Activated CD8-positive, alpha-beta T cell treated with anti-CD3 and anti-CD28 coated beads for 36 hours (primary cell): ENCODE data around the gene COL25A1. TPM values are rescaled to one million over a fixed set of nuclear protein-coding genes. Genes with fewer than 3 reads are reported as not detected.
"Not testable (repeated sequence)": the region's sequence is repeated elsewhere in the genome, so short reads cannot be mapped to it uniquely, and the experiment has no call there.

ENCODE experiments used
- ATAC-seq: fragments of 200-7000 bp; cut with Tn5 transposase; one replicate; pipeline ENCODE4 v1.10.0; 2021; ENCODE audit warnings: mild to moderate bottlenecking, moderate library complexity
- CTCF ChIA-PET: fragments of 350-600 bp; sonication (Branson Sonifier 250); formaldehyde crosslinking; loops from one replicate; lab custom pipeline; 2021; ENCODE audit warnings: antibody characterized with exemption; lab: Charles Lee
- POLR2A ChIA-PET: fragments of 350-600 bp; sonication (Branson Sonifier 250); formaldehyde crosslinking; loops from one replicate; lab custom pipeline; 2021; ENCODE audit warnings: antibody characterized with exemption; lab: Charles Lee
- DNase-seq: peaks from one replicate; pipeline ENCODE4 v3.0.0-alpha.2; 2020
- H3K27ac Mint-ChIP-seq: one replicate; pipeline ENCODE4 v1.8.0; 2021; ENCODE audit warnings: mild to moderate bottlenecking, mixed read lengths
- H3K27me3 Mint-ChIP-seq: one replicate; pipeline ENCODE4 v1.8.0; 2021; ENCODE audit warnings: mixed read lengths
- H3K36me3 Mint-ChIP-seq: one replicate; pipeline ENCODE4 v1.8.0; 2021; ENCODE audit warnings: low read depth, mixed read lengths
- H3K4me1 Mint-ChIP-seq: one replicate; pipeline ENCODE4 v1.8.0; 2021; ENCODE audit warnings: low read depth, mixed read lengths
- H3K4me3 Mint-ChIP-seq: one replicate; pipeline ENCODE4 v1.8.0; 2021; ENCODE audit warnings: mild to moderate bottlenecking, moderate library complexity, mixed read lengths
- H3K9me3 Mint-ChIP-seq: one replicate; pipeline ENCODE4 v1.8.0; 2021; ENCODE audit warnings: mixed read lengths
- CTCF ChIP-seq: fragments of 200-600 bp; IDR thresholded peaks from one replicate; pipeline ENCODE4 v1.8.0; 2022; ENCODE audit warnings: antibody characterized with exemption, mild to moderate bottlenecking
- intact Hi-C: fragments of 100-400 bp; cut with micrococcal nuclease; formaldehyde crosslinking; loops from one replicate; pipeline ENCODE4 v1.10.0; 2022
- total RNA-seq, 2 experiments: library from RNA; stranded (reverse); gene quantifications; one replicate each; pipeline ENCODE4 v1.2.3, GENCODE V29; 2021

COL25A1 gene
- total RNA-seq, 2 experiments from 2014 or later, result not detected

GRCh38 chr4:108881986-108882385, 420.5 kb downstream of the COL25A1 start:
- intact Hi-C loops, result no loop called here
- H3K36me3 Mint-ChIP-seq, result no peaks in the 10 kb centered on the region
- TF ChIP-seq CTCF, result no peak
- CTCF ChIA-PET, result no interaction called here
- POLR2A ChIA-PET, result no interaction called here
- H3K27me3 Mint-ChIP-seq, result no peaks in the 10 kb centered on the region
- no peaks in the 10 kb centered on the region for H3K4me1 Mint-ChIP-seq
- no peak for DNase-seq
- no peak for ATAC-seq
- no peak overlapping the region for H3K4me3 Mint-ChIP-seq
- H3K9me3 Mint-ChIP-seq, result no peaks in the 10 kb centered on the region
- no peak overlapping the region for H3K27ac Mint-ChIP-seq

- ChIA-PET POLR2A (interaction anchor here (0.6 to 0.9 kb wide), 2 partner anchors 8 to 31 kb away, joined by 3 read pairs; no protein-coding TSS in a partner anchor), CTCF (interaction anchor here (1.4 kb wide), 1 partner anchor 23 kb away, joined by 3 read pairs; no protein-coding TSS in a partner anchor)
- no peaks in the 10 kb centered on the region for H3K4me1 Mint-ChIP-seq
- intact Hi-C loops, result no loop called here
- no peak overlapping the region for H3K4me3 Mint-ChIP-seq
- no peak for ATAC-seq
- H3K27me3 Mint-ChIP-seq, result no peaks in the 10 kb centered on the region
- no peaks in the 10 kb centered on the region for H3K9me3 Mint-ChIP-seq
- H3K36me3 Mint-ChIP-seq, result no peaks in the 10 kb centered on the region
- no peak for TF ChIP-seq CTCF
- DNase-seq, result no peak
- no peak overlapping the region for H3K27ac Mint-ChIP-seq
Observed at GRCh38 chr4:108881190-108881589, 421.3 kb downstream of the COL25A1 start.

GRCh38 chr4:108878806-108879205, 423.7 kb downstream of the COL25A1 start:
- DNase-seq, result no peak
- no peak for TF ChIP-seq CTCF
- Mint-ChIP-seq H3K27ac (no peak overlapping the region), H3K36me3 (no peaks in the 10 kb centered on the region), H3K27me3 (peaks cover 2% of the 10 kb centered on the region), H3K9me3 (no peaks in the 10 kb centered on the region), H3K4me3 (no peak overlapping the region), H3K4me1 (no peaks in the 10 kb centered on the region)
- ATAC-seq, result no peak
- ChIA-PET POLR2A (no interaction called here), CTCF (no interaction called here)
- intact Hi-C loops, result no loop called here

- H3K27me3 Mint-ChIP-seq, result peaks cover 2% of the 10 kb centered on the region
- no peaks in the 10 kb centered on the region for H3K9me3 Mint-ChIP-seq
- TF ChIP-seq CTCF, result no peak
- H3K27ac Mint-ChIP-seq, result no peak overlapping the region
- intact Hi-C loops, result no loop called here
- H3K36me3 Mint-ChIP-seq, result no peaks in the 10 kb centered on the region
- ATAC-seq (no peak), DNase-seq (no peak)
- POLR2A ChIA-PET, result no interaction called here
- CTCF ChIA-PET, result interaction anchor here (1.6 kb wide), 1 partner anchor 12 kb away, joined by 3 read pairs; no protein-coding TSS in a partner anchor
- no peak overlapping the region for H3K4me3 Mint-ChIP-seq
- no peaks in the 10 kb centered on the region for H3K4me1 Mint-ChIP-seq
Observed at GRCh38 chr4:108877821-108878220, 424.6 kb downstream of the COL25A1 start.

GRCh38 chr4:108874806-108875205, 427.7 kb downstream of the COL25A1 start:
- Mint-ChIP-seq H3K27me3 (peaks cover 2% of the 10 kb centered on the region), H3K9me3 (no peaks in the 10 kb centered on the region), H3K4me3 (no peak overlapping the region), H3K27ac (no peak overlapping the region), H3K4me1 (no peaks in the 10 kb centered on the region), H3K36me3 (no peaks in the 10 kb centered on the region)
- ATAC-seq (no peak), DNase-seq (no peak)
- intact Hi-C loops, result no loop called here
- CTCF ChIA-PET, result no interaction called here
- POLR2A ChIA-PET, result no interaction called here
- TF ChIP-seq CTCF, result no peak

GRCh38 chr4:108869970-108870369, 432.5 kb downstream of the COL25A1 start:
- H3K36me3 Mint-ChIP-seq, H3K27ac Mint-ChIP-seq, H3K4me3 Mint-ChIP-seq, H3K9me3 Mint-ChIP-seq, H3K4me1 Mint-ChIP-seq, intact Hi-C loops, DNase-seq, ATAC-seq, POLR2A ChIA-PET, H3K27me3 Mint-ChIP-seq, CTCF ChIA-PET: not testable (repeated sequence)
